Muscle layer of colon (tissue), 2 donors: ENCODE measurements around the gene LPCAT2.
A peak's percentile ranks its signal among the peaks of the same experiment; 100 is the strongest.

Experiments
- H3K27ac ChIP-seq: one replicate; pipeline ENCODE4 v1.7.0; 2013; ENCODE audit warnings: low read depth, mild to moderate bottlenecking, low read length, moderate library complexity
- H3K27me3 ChIP-seq, 2 donors: one replicate each; pipeline ENCODE4 v1.7.0; 2013; ENCODE audit warnings: low read length in 2 of 2, mild to moderate bottlenecking in 2 of 2; ENCODE audit not compliant: insufficient read depth in 2 of 2, control insufficient read depth in 1 of 2
- H3K36me3 ChIP-seq: one replicate; pipeline ENCODE4 v1.7.0; 2013; ENCODE audit warnings: mild to moderate bottlenecking, low read length; ENCODE audit not compliant: insufficient read depth
- H3K4me1 ChIP-seq: one replicate; pipeline ENCODE4 v1.7.0; 2013; ENCODE audit warnings: mild to moderate bottlenecking, low read length; ENCODE audit not compliant: insufficient read depth
- H3K4me3 ChIP-seq, 2 donors: one replicate each; pipeline ENCODE4 v1.7.0; 2013; ENCODE audit warnings: low read length in 2 of 2, low read depth in 1 of 2, mild to moderate bottlenecking in 1 of 2, moderate library complexity in 1 of 2
- H3K9ac ChIP-seq: one replicate; pipeline ENCODE4 v1.7.0; 2013; ENCODE audit warnings: low read length
- H3K9me3 ChIP-seq: one replicate; pipeline ENCODE4 v1.7.0; 2013; ENCODE audit warnings: mild to moderate bottlenecking, low read length
- donor health status: abdominal sarcoma.
- donor health status: Adenocarcinoma of cecum.

LPCAT2 gene

DNA sequence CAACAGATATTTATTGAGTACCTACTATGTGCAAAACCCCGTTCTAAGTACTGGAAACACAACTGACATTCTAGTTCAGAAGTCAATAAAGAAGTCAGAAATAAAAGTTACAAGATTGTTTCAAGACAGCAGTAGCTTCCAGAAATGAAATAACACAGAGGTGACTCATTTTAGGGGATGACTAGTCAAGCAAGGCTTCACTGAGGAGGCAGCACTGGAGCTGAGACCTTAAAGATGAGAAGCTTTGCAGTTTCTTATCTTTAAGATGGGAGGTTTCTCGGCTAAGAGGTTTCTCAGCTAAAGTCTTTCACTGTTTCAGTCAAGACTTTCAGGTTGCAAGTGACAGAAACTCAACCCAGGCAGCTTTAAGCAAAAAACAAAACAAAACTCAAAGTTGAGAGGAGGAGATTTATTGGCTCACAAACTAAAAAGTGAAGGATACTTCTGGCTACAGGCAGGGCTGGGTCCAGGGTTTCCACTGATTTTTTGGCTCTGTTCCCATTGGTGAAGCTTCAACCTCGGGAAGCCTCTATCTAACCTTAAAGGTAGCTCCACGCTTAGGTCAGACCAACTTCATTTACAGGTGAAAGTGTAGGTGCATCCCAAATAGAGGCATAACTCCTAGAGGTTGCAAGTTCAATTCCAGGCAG is 37.3 kb upstream of the LPCAT2 start:
- H3K9ac ChIP-seq = no peak overlapping the region
- H3K4me1 ChIP-seq = peaks cover 19% of the 10 kb centered on the region
- no peaks in the 10 kb centered on the region for H3K27me3 ChIP-seq
- H3K4me3 ChIP-seq = no peak overlapping the region
- H3K27ac ChIP-seq = no peak overlapping the region
- no peaks in the 10 kb centered on the region for H3K36me3 ChIP-seq
- H3K9me3 ChIP-seq = no peaks in the 10 kb centered on the region

DNA sequence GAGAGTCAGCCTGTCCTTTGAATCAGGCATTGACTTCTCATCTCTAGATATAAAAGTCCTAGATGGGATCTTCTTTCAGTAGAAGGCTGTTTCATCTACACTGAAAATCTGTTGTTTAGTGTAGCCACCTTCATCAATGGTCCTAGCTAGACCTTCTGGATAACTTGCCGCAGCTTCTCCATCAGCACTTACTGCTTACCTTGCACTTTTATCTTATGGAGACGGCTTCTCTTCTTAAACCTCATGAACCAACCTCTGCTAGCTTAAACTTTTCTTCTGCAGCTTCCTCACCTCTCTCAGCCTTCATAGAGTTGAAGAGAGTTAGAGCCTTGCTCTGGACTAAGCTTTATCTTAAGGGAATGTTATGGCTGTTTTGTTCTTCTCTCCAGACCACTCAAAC is 35.3 kb upstream of the LPCAT2 start:
- Histone ChIP-seq H3K36me3 (no peaks in the 10 kb centered on the region), H3K27me3 (no peaks in the 10 kb centered on the region), H3K27ac (no peak overlapping the region), H3K4me1 (peaks cover 21% of the 10 kb centered on the region), H3K9me3 (no peaks in the 10 kb centered on the region), H3K4me3 (no peak overlapping the region), H3K9ac (no peak overlapping the region)

DNA sequence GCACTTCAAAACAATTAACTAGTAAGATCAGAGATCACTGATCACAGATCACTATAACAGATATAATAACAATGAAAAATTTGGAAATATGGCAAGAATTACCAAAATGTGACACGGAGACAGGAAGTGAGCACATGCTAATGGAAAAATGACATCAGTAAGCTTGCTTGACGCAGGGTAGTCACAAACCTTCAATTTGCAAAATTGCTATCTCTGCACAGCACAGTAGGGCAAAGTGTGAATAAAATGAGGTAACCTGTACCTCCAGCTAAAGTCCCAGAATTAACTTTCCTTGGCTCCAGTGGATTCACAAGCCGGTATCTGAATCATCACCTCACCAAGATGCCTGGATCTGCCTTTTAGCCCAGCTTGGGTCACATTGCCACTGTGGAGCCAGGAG is 34.1 kb upstream of the LPCAT2 start:
- Histone ChIP-seq H3K4me1 (peaks cover 26% of the 10 kb centered on the region), H3K27ac (no peak overlapping the region), H3K9me3 (no peaks in the 10 kb centered on the region), H3K36me3 (no peaks in the 10 kb centered on the region), H3K27me3 (peaks cover 0 to 9% of the 10 kb centered on the region in 2 donors), H3K9ac (no peak overlapping the region), H3K4me3 (no peak overlapping the region)

DNA sequence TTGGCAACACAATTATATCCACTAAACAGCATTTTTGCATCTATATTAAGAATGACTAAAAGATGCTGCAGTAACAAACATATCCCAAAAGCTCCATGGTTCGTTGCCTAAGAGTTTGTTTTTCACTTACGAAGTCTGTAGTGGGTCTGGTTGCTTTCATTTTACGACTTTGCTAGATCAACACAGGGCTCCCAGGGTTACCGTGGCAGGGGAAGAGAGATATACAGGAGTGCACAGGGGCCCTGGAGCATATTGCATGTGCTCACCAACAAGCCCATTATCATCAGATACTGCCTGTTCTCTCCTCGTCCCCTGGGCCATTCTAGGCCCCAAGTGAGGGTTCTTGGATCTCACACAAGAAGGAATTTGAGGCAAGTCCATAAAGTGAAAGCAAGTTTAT is 33.0 kb upstream of the LPCAT2 start:
- Histone ChIP-seq H3K9ac (no peak overlapping the region), H3K27ac (peak overlapping the region; percentile 52), H3K4me3 (peak overlapping the region in 1 of 2 donors; percentile 27), H3K36me3 (no peaks in the 10 kb centered on the region), H3K4me1 (peaks cover 25% of the 10 kb centered on the region), H3K27me3 (peaks cover 0 to 19% of the 10 kb centered on the region in 2 donors), H3K9me3 (no peaks in the 10 kb centered on the region)

DNA sequence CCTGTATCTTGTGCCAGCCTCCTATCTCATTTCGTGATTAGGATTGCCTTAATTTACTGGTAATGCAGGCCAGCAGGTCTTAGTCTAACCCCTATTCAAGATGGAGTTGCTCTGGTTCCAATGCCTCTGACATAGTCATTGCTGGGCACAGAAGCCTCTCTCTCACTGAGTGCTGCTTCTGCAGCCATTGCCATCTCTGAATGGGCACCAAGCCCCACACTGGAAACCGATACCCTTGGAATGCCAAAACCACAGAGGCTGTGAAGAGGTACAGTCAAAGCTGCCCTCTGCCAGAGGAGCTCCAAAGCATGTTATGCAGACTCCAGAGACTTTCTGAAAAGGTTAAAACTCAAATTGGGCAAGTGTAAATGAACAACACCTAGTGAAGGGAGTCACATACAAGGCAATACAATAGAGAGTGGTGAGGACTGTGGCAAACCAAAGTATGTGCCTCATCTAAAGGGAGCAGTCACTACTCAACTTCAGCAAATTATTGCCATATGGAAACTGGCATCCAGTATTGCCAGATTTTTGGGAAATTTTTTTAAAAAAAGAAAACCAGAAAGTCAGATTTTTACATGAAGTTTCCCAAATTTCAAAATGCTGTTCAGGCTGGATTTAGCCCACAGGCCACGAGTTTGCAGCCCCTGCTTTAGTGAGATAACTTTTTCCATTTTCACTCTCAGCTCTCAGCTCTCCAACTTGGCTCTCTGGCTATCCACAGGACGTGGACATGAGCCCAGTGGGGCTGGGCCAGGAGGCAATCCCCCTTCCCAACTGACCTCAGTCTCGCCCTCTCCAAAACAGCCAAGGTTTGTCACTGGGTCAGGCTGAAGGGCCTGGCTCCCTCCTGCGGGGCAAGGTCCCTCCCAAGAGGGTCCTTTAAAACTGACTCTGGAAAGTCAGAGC is 32.0 kb upstream of the LPCAT2 start:
- H3K4me3 ChIP-seq = no peak overlapping the region
- no peaks in the 10 kb centered on the region for H3K36me3 ChIP-seq
- peaks cover 0 to 23% of the 10 kb centered on the region in 2 donors for H3K27me3 ChIP-seq
- H3K9me3 ChIP-seq = no peaks in the 10 kb centered on the region
- H3K27ac ChIP-seq = peak overlapping the region; percentile 52
- no peak overlapping the region for H3K9ac ChIP-seq
- peaks cover 21% of the 10 kb centered on the region for H3K4me1 ChIP-seq

DNA sequence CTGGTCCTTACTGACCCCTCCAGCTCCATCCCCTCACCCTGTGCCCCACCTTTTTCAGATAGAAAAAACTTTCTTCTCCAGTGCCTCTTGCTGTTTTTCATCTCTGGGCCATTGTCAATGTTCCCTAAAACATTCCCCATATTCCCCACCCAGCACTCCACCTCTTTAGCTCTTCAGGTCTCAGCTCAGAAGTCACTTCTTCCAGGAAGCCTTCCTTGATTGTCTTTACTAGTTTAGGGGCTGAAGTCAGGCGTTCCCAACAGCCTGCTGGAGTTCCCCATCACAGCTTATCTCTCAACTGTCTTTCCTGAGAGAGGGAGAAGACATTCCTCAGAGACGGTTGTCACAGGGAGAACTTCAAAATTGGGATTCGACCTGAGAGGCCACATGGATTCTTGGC is 31.1 kb upstream of the LPCAT2 start:
- Histone ChIP-seq H3K36me3 (no peaks in the 10 kb centered on the region), H3K9ac (no peak overlapping the region), H3K4me3 (no peak overlapping the region), H3K27ac (peak overlapping the region; percentile 34), H3K9me3 (no peaks in the 10 kb centered on the region), H3K4me1 (peaks cover 21% of the 10 kb centered on the region), H3K27me3 (peaks cover 0 to 23% of the 10 kb centered on the region in 2 donors)

DNA sequence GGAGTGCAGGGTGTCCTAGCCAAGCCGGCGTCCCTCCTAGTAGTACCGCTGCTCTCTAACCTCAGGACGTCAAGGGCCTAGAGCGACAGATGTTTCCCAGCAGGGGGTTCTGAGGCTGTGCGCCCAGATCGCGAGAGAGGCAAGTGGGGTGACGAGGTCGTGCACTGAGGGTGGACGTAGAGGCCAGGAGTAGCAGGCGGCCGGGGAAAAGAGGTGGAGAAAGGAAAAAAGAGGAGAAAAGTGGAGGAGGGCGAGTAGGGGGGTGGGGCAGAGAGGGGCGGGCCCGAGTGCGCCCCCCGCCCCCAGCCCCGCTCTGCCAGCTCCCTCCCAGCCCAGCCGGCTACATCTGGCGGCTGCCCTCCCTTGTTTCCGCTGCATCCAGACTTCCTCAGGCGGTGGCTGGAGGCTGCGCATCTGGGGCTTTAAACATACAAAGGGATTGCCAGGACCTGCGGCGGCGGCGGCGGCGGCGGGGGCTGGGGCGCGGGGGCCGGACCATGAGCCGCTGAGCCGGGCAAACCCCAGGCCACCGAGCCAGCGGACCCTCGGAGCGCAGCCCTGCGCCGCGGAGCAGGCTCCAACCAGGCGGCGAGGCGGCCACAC is 29.9 kb upstream of the LPCAT2 start, which contains the start of gene MMP2:
TSS of gene MMP2 (plus strand) at position 372 of the 603 bp plus-strand sequence. CDS start 282 bp downstream, outside the sequence.
- Histone ChIP-seq H3K9ac (no peak within 1 kb of the TSS), H3K4me3 (peak within 1 kb of the TSS; percentile 63 to 78), H3K27ac (peak within 1 kb of the TSS; percentile 71), H3K36me3 (peaks cover 10% of the 10 kb centered on the region), H3K9me3 (no peaks in the 10 kb centered on the region), H3K27me3 (peaks cover 0 to 23% of the 10 kb centered on the region in 2 donors), H3K4me1 (peaks cover 21% of the 10 kb centered on the region)

DNA sequence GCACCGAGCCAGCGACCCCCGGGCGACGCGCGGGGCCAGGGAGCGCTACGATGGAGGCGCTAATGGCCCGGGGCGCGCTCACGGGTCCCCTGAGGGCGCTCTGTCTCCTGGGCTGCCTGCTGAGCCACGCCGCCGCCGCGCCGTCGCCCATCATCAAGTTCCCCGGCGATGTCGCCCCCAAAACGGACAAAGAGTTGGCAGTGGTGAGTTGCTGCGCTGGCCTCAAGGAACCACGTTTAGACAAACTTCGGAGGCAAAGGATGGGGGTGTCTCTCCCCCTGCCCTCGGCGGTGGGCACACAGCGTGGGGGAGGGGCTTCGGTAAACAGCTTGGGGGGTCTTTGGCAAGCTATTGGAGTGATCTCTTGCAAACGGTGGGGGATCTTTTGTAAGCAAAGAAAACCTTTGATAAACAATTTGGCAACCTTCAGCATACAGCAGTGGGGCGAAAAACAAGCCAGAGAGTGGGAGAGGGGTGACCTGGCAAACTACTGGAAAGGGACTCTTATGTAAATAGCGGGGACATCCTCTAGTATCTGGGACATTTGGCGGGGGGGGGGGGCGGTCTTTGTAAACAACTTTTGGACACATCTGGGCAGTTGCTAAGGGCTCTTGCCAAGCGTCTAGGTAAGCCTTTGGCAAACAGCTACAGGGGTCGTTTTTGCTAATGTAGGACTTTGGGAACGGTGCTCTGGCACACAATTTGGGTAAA is 29.3 kb upstream of the LPCAT2 start:
- Histone ChIP-seq H3K36me3 (peaks cover 13% of the 10 kb centered on the region), H3K27ac (peak overlapping the region; percentile 71), H3K4me3 (peak overlapping the region; percentile 63 to 78), H3K4me1 (peaks cover 21% of the 10 kb centered on the region), H3K9me3 (no peaks in the 10 kb centered on the region), H3K27me3 (peaks cover 0 to 23% of the 10 kb centered on the region in 2 donors), H3K9ac (no peak overlapping the region)

DNA sequence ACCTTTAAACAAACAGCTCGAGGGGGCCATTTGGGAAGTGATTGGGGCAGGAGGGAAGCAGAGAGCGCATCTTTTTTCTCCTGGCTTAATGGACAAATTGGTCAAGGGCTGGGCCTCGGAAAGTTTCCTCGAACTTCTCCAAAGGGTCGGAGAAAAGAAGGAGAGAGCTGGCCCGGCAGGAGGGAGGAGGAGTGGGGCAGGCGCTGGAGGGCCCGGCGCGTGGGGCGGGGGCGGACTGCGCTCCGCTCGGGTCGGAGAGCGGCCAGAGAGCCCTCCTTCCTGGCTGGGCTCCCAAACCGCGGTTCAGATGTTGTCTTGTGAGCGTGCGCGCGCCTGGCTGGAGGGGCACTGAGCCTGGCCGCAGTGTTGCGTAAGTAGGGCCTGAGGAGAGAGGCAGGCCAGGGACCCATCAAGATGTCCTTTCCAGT is 28.6 kb upstream of the LPCAT2 start:
- Histone ChIP-seq H3K9me3 (no peaks in the 10 kb centered on the region), H3K4me1 (peaks cover 19% of the 10 kb centered on the region), H3K36me3 (peaks cover 20% of the 10 kb centered on the region), H3K27me3 (peaks cover 0 to 23% of the 10 kb centered on the region in 2 donors), H3K4me3 (peak overlapping the region; percentile 63 to 78), H3K27ac (peak overlapping the region; percentile 71), H3K9ac (no peak overlapping the region)

DNA sequence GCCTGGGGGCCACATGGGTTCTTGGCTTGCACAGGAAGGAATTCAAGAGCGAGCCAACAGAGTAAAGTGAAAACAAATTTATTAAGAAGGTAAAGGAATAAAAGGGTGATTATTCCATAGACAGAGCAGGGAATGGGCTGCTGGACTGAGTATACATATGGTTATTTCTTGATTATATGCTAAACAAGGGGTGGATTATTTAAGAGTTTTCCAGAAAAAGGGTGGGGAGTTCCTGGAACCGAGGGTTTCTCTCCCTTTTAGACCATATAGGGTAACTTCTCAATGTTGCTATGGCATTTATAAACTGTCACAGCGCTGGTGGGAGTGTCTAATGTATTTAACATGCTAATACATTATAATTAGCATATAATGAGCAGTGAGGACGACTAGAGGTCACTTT is 27.8 kb upstream of the LPCAT2 start:
- Histone ChIP-seq H3K4me1 (peaks cover 12% of the 10 kb centered on the region), H3K4me3 (peak overlapping the region in 1 of 2 donors; percentile 78), H3K9ac (no peak overlapping the region), H3K27ac (no peak overlapping the region), H3K27me3 (peaks cover 0 to 23% of the 10 kb centered on the region in 2 donors), H3K36me3 (peaks cover 20% of the 10 kb centered on the region), H3K9me3 (no peaks in the 10 kb centered on the region)

DNA sequence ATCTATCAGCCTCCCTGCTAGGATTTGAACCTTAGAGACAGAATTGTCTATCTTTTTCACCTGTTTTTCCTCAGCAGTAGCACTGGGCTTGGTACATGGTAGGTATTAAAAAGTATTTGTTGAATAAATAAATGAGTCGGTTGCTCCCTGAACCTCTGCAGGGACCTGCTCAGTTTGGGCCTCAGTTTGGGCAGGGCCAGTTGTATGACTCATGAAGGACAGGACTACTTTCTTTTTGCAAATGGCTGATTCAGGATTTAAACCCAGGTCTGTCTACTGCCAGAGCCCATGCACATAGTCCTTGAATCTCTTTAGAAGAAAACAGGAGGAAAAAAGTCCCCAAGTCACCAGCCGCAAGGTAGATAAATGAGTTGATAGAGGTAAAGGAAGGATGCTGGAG is 26.8 kb upstream of the LPCAT2 start:
- Histone ChIP-seq H3K9me3 (no peaks in the 10 kb centered on the region), H3K4me3 (peak overlapping the region in 1 of 2 donors; percentile 6), H3K36me3 (peaks cover 20% of the 10 kb centered on the region), H3K9ac (no peak overlapping the region), H3K4me1 (peaks cover 8% of the 10 kb centered on the region), H3K27me3 (peaks cover 0 to 23% of the 10 kb centered on the region in 2 donors), H3K27ac (no peak overlapping the region)
